GM18511 (cell line): Measurements from ENCODE around the gene TIPARP.

ENCODE experiments used
- ATAC-seq: cut with Tn5 transposase; IDR thresholded peaks from one replicate; pipeline ENCODE4 v1.9.1; 2021; ENCODE audit warnings: mild to moderate bottlenecking, moderate library complexity; ENCODE audit not compliant: unreplicated experiment

TIPARP gene

DNA sequence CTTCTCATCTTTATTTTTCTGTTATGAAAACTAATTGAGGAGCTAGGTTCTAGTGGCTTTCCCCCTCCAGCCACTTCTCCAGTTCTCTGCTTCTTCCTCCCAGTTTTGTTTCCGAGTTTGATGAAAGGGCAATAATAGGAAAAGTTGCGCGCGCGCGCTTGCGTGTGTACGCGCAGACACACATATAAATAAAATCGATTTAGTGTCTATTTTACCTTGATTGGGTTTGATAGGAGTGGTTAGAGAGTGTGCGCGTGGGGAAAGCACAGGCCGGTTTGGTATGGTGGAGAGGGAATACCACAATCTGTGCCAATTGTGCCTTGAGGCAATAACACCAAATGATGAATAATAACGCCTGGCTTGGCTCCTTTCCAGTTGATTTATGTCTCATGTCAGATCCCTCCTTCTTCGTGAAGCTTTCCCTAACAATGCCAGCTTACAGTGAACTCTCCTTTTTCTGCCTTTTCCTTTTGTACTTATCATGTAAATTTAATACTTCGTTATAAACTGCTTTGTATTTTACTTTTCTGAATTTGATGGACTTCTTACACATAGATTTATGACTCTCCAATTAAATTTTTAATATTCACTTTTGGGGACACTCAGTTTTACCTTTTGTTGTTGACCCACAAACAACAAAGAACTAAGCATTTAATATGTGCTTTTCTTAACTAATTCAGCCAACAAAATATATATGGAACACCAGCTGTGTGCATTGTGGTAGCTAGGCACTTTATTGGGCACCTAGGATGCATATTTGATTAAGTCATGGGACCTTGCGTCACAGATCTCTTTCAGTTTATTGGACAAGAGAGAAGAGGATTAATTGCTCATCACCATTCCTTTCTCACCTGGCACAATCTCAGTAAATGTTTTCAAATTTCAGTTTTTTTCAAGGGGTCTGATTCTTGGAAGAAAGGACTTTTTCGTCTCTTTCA is 1.7 kb downstream of the TIPARP start:
- ATAC-seq = no peak

DNA sequence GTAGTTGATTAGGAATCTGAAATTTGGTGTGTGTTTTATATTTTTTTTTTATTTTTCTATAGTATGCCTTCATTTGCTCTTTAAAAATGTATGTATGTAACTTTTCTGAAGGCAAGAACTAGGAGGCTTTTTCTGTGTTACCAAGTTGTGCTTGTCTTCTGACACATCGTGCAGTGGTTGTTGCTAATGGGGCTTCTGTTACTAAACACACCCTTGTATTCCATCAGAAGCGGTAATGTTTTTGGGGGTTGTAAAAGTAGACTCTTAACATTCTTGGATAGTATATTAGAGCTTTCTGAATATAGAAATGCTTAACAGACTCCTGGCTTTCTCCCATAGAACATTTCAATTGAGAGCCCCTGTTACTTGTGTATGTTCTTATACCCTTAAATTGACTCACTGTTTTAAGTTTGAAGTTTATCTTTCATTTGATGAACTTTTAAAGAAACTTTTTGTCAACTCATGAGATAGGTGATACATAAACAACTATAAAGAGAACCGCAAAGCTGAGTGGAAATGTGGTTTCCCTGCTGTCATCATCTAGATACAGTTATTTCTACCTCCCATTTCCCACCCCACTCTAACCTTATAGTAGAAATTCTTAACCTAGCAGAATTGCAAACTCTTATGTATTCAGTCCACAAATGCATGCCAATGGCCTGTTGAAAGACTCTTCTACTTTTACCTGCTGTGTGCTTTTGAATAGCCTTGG is 2.5 kb downstream of the TIPARP start:
- no peak for ATAC-seq

DNA sequence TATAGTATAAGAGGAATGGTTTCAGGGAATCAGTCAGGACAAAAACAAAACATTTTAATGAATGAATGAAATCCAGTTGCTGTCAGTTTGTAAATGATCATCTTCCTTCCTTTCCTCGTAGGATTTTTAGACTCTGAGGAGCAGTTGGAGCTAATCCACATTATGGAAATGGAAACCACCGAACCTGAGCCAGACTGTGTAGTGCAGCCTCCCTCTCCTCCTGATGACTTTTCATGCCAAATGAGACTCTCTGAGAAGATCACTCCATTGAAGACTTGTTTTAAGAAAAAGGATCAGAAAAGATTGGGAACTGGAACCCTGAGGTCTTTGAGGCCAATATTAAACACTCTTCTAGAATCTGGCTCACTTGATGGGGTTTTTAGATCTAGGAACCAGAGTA is 3.1 kb downstream of the TIPARP start:
- ATAC-seq = no peak

DNA sequence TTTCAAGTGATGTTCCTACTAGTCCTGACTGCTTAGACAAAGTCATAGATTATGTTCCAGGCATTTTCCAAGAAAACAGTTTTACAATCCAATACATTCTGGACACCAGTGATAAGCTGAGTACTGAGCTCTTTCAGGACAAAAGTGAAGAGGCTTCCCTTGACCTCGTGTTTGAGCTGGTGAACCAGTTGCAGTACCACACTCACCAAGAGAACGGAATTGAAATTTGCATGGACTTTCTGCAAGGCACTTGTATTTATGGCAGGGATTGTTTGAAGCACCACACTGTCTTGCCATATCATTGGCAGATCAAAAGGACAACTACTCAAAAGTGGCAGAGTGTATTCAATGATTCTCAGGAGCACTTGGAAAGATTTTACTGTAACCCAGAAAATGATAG is 3.8 kb downstream of the TIPARP start:
- ATAC-seq = no peak

DNA sequence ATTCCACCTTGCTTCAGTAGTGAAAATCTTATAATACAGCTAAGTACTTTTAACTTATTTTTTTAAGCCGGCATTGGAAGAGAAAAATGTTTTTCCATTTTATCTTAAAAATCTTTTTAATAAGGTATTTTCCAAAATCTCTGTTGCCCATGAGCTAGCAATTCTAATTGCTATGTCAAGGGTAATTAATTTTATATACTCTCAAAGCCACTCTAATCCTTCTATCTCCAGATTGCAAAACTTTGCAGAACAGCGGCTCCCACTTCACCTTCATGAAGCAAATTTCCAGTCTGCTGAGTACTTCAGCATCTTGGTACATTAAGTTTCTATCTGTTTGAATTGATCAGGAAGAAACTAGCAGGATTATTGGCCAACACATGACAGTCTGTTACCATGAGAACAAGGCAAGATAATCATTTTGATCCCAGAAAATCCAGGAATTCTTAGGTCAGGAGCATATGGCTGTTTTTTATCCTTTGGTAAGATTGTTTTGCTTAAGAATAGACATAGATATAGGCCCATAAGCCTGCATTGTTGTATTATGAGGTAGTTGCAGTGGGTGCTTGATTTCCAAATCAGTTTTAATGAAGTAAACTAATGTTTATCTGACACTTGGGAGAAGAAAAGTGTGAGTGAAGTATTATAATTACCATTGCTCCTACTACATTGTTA is 6.0 kb downstream of the TIPARP start:
- no peak for ATAC-seq

DNA sequence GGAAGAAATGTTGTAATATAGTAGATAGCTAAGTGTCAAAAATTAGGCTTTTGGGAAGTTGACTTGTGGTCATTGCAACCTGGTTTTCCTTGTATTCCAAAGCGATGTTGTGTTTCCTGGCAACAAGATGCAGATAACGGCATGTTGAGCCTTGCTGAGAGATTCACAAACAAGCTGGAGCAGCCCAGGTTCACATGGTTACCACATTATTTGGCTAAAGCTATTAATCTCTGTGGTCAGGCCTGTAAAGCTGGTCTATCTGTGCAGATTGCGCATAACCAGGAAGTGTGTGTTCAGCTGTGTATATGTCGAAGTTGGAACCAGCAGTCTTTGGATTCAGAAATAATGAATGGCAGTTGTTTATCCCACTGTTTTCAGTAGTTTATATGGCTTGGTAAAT is 6.6 kb downstream of the TIPARP start:
- peak; percentile 82 for ATAC-seq

DNA sequence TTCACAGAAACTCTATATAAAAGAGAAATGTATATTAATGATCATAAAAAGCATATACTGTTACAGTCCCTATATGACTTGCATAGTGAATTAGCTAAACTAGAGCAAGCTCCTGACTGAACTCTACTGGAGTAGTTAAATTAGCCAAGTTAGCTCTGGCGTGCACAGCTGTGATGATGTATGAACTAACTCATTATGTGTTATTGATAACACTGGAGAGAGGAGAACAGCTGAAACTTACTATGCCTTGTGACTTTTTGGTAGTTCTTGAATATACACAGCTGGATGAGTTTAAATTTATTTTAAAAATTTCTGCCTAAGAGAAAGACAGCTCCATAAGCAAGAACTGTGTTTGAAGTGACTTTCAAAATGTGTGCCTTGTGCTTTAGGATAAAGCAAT is 8.1 kb downstream of the TIPARP start:
- ATAC-seq = no peak

DNA sequence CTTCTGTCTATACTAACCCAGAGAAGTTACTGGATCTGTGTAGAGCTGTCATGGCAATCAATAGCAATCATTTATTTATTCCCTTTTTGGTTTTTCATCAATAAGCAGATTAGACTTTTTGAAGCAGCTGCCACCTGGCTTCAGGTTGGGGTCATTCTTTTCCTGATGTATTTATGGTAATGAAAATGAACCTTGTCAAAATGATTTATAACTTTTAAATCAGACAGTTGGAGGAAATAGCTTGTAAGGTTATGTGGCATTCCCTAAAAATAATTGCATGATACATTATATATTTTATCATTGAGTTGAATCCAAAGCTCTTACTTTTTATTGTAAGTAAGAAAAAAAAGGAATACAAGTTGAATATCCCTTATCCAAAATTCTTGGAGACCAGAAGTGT is 8.6 kb downstream of the TIPARP start:
- ATAC-seq = no peak

DNA sequence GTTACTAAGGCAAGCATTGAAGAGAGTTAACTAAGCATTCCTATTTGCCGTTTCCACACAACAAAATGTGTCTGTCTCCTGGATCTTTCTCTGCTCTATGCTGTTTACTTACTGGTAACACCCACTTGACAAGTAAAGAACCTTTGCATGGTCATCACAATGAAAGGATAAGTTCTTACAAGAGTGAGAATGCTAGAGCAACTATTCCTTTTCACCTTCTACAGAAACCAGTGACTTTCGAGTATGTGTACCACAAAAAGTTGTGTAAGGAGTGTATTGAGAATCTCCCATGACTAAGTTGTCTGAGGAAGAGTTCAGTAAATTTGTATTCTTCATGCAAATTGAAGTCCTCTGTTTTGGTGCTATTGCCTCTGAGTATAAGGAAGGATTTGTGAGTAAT is 10.8 kb downstream of the TIPARP start:
- no peak for ATAC-seq

DNA sequence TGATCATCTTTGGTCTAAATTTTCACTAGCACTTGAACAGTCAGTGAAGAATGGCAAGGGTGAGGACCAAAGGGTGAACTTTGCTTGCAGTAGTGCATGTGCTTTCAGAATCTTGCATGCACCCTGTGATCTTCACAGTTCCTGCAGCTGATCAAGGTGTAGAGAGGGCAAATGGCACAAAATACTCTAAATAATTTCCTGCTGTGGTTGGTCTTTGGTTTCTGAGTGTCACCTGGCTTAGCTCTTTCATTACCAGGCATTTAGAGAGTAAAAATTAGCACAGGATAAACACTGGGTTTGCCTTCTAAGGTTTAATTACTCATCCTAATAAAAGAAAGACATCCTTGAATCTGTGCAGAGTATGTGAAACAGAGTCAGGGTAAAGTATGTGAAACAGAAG is 11.4 kb downstream of the TIPARP start:
- ATAC-seq = peak; percentile 45

DNA sequence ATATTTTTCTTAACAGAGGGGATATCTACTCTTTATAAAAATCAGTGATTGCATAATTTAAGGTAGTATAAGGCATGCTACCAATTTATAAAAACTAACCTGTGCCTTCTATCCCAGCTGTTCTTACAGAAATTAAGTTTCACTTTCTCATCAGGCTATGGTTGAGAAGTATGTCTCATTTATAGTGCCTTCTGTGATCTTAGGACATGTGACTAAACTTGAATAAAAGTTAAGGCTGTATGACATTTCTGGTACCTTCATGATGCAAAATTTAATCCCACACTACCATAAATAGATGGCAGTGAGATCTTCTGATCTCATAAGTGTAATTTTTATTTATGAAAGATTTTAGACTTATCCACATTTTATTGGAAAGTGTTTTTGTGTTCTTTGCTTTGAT is 12.6 kb downstream of the TIPARP start:
- ATAC-seq = peak; percentile 47

DNA sequence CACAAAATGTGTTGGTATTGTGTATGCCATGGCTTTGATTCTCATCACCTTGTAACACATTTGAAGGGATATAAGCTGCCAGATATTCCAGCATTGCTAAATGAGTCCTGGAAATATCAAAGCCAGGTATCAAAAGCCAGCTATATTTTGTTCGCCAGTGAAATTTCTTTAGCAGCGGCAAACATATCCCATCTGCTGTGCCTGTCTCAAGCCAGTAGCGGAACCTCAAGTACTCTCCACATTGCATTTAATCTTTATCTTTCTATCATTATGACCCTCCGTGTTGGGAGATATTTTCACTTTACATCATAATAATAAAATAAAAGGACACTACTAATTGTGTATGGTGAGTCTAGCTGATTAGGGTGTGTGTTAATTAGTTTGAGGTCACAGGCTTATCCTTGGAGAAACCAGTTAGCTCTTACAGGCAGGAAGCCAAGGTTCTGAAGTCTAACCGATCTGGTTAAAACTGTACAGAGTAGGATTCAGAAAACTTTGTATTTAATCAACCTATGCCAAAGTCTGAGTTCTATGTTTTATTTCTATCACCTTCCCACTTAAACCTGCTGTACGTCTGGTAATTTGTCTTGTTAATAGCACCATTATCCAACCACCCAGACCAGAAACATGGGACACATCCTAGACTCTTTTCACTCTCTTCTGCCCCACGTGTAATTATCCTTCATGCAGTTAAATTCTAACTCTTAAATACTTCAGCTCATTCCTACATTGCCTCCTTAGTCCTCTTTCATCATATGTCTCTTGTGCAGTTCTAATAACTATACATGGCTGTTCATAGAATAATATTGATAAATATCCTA is 14.5 kb downstream of the TIPARP start:
- no peak for ATAC-seq

DNA sequence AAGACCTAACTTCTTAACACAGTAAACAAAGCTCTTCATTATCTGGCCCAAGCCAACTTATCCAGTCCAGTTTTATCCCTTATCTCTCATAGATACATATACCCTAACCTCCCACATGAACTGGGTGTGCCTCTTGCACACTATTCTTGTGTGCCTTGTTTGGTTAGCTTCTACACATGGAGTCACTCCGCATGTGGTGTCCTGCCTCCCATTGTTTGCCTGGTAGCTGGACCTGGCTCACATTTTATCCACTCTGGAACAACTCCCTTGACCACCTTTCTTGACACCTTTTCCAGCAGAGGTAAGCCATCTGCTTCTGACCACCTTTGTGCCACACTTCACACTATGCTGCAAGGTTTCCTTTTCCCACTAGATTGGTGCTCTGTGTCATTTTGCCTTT is 15.2 kb downstream of the TIPARP start:
- peak; percentile 6 for ATAC-seq

DNA sequence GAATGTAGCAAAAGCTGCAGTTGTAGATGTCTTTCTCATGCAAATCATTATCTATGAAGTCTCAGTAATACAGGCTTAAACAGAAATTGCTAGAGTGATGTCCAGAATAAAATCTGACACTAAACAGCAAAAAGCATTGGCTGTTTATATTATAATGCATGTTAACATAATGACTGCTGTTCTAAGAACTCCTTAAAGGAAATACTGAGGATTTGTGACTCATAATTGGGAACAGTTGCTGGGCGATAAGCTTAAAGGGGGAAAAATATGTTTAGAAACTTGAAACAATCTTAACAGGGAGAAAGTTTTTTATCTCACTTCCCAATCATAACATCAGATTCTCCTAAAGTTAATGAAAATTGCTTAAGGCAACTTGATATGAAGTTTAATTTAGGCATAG is 17.5 kb downstream of the TIPARP start:
- no peak for ATAC-seq

DNA sequence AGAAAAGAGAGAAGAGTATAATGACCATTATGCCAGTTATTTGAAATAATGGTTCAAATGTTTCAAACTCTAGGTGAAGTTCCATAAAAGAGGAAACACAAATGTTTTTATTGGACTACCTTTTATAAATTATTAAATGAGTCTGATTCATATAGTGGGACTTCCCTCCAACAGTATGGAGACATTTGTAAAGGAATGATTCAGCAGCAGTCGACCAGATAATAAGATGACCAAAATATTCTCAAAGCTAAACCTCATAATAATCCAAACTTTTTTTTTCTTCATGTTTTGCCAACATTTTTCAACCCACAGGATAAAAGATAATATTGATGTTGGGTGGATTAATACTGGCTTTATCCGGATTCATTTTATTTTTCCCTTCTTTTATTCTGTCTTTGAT is 18.8 kb downstream of the TIPARP start:
- ATAC-seq = no peak

DNA sequence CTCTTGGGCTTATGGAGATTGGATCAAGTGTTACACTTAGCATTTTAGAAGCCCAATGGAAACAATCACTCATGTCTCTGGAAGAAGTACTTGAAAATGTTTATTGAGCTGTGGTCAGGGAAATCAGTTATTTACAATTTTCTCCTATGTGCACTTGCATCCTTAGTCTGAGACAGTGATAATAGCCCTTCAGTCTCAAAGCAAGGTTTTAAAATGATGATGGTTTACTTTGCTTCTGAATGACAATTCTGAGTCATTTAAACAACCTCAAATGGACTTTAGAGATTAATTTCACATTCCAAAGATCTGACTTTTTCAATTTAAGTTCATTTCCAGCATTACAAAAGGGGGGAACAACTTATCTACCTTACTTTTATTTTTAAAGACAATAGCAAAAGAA is 20.1 kb downstream of the TIPARP start:
- no peak for ATAC-seq

DNA sequence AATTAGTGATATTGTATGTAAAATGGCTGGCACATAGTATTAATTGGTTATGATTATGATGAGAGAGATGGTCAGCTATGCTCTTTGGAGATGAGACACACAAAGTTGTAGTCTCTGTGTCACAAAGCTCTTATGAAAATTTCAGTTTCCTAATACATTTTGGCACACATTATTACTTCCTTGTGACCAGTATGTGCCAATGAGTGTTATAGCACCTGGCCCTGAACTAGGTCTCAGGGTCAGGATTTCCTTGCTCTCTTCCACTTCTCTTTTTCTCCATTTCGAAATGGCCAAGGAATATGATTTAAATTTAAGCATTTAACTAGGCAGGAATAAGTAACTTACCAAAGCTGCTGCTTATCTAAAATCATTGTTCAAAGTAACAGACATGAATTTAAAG is 28.0 kb downstream of the TIPARP start:
- ATAC-seq = no peak

DNA sequence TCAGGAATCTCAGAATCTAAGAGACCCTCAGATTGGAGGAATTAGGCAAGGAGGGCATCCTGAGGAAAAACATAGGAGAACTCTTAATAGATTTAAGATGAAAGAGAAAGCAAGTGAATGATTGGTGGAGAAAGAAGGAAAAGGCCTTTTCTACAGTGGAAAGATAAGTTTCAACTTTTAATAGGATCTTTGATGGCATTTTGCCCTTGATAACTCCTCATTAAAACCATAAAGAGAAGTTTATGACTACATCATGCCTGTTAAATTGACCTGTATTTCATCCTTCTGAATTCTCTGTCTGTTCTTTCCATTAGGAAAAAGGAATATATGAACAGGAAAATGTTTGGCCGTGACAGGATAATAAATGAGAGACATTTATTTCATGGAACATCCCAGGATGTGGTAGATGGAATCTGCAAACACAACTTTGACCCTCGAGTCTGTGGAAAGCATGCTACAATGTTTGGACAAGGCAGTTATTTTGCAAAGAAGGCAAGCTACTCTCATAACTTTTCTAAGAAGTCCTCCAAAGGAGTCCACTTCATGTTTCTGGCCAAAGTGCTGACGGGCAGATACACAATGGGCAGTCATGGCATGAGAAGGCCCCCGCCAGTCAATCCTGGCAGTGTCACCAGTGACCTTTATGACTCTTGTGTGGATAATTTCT is 30.1 kb downstream of the TIPARP start:
- ATAC-seq = no peak

DNA sequence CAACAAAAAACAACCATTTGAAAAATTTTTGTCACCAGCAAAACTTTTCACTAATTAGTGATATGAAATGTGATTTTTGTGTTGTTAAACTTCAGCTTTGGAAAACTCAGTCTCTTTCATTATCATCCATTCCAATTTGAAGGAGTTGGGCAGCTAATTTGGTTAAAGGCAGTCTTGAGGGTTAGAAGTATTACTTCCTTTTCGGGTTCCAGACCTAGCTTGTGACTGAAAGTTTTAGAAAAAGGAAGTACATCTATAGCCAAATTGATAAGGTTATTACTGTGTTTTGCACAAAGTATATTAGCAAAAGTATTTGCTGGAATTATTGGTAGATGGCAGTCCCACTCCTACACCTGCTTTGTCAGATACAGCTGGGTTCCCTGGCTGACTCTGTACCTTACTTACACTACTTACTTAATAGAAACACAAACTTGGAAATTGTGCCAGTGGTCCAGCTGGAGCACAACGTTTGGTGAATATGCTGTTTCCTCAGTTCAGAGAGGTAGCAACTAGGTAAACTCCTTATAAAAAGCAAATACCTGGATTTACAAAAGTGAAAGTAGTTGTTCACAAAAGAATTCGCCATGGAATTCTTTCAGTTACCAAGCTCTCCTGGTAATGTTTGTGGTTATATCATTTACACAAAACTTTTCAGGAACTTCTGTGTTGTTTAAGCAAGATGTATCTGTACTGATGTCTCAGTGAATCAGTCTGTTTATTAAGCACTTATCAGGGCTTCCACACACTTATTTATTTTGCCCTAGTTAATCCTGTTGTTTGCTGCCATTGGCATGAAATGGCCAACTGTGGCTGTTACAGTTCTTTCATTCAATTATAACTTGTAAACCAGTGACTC is 31.6 kb downstream of the TIPARP start:
- ATAC-seq = peak; percentile 80
